GM21825 (cell line): Measurements from ENCODE around the gene FUT3.
"Not testable (repeated sequence)": the region's sequence is repeated elsewhere in the genome, so short reads cannot be mapped to it uniquely, and the experiment has no call there.

Source experiments
- ATAC-seq: cut with Tn5 transposase; IDR thresholded peaks from one replicate; pipeline ENCODE4 v1.9.1; 2021; ENCODE audit warnings: mild to moderate bottlenecking, moderate library complexity; ENCODE audit not compliant: unreplicated experiment

The FUT3 gene

DNA sequence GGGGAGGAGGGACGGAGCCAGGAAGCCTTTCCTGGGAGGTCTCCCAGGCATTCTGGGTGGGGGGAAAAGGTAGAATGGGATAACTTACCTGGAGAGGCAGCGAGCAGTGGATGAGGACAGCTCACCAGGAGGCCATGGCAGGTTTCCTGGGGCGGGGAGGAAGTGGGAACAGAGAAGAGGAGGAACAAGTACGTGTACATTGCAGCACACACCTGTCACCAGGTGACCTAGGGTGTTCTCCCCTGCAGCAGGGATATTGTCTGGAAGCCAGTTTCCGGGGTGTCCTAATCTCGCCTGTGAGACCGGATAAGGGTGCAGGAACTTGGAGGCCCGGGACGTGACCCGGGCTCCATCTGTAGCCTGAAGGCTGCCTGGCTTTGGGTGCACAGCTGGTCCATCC, at the start of gene FUT3:
Gene FUT3, minus strand, starts transcription at position 148 of the 400 bp plus-strand sequence.
- no peak for ATAC-seq

GRCh38 chr19:5900976-5901375, 49.7 kb upstream of the FUT3 start:
- no peak for ATAC-seq

GRCh38 chr19:5899728-5900526, 48.7 kb upstream of the FUT3 start:
- ATAC-seq, result no peak

DNA sequence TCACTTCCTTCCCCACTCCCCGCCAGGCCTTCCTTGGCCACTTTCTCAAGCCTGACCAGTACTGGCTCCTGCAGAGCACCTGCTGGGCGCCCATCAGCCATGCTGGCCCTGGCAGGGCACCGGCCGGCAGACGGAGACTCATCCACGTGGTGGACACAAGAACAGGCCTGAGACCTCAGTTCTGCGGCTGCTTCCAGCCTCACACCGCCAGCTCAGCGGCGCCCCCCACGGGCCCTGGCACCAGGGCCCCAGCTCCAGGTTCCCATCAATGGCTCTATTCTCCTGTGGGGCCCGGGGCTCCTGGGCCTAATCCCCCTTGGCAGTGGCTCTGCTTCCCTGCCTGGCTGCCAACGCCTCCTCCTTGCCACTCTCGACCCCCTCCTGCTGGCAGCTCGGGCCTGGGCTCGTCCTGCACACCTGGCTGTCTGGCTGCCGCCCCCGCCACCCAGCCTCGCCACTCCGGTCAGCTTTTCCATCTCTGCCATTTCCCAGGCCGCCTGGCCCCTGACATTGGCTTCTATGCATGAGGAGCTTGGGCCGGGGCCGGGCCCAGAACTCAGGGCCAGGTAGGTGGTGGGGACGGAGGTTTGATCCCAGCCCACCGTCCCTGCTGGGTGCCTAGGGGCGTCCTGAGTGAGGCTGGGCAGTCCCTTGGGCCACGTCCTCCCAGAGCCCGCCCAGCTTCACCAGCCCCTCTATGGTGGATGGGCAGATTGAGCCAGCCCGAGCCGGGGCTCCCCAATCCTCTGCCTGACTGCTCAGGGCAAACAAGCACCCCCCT, 46.1 kb upstream of the FUT3 start:
- ATAC-seq, result no peak

DNA sequence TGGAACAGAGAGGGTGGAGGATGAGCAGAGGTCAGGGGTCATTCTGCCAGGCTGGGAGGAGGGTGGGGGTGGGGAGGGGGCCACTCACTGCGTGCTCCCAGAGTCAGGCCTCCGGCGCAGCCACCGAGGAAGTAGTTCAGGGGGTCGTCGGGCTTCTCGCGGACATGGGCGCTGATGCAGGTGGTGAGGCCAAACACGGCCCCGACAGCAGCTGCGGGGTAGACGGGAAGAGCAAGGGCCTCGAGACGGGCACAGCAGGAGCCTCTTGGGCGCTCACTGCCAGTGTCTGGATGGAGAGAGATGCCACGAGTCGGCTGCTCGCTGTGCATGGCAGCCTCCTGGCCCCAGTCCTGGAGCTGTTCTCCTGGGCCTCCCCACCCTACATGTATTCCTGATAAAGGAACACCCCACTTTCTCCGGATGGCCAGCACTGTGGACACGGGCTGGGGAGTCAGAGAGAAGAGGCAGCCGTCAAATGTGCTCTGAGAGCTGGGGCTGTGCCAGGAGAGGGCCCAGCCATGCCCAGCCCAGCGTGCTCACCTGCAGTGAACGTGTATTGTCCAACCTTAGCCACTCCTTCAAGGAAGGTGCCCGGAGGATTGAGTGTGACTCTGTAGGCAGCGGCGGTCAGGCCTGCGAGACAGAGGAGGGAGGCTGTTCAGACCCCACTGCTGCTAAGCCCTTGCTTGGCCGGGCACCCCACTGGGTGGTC, 45.3 kb upstream of the FUT3 start:
- no peak for ATAC-seq

DNA sequence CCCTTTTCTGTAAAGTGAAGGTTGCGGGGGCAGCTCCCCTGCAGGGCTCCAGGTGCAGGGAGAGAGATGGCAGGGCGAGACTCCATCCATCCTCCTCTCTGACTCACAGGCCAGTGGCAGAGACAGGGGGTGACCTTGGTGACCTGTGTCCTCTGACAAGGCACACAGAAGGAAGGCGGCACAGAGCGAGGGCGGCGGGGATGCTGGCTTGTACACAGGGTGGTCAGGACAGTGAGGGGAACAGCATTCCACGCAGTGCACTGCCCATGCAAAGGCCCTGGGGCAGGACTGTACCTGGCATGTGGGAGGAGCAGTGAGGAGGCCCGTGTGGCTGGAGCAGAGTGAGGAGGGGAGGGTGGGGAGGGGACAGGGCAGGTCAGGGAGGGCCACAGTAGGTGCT, 44.6 kb upstream of the FUT3 start:
- no peak for ATAC-seq

DNA sequence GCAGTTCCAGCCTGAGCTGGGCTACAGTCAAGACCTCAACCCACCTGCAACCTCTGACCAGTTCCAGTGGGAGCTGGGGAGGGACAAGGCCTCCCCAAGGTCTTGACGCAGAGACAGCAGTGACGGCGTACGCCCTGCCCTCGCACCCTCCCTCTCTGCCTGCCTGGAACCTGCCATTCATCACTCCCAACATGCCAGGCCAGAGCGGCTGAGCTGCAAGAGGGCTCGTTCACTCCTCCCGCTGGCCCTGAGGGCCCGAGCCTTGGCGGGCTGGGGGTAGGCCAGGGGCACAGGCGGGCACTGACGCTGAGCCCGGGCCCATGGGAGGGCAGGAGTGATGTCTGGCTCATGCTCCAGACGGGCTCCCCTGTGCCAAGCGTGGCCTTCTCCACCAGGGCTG, 44.2 kb upstream of the FUT3 start:
- no peak for ATAC-seq

DNA sequence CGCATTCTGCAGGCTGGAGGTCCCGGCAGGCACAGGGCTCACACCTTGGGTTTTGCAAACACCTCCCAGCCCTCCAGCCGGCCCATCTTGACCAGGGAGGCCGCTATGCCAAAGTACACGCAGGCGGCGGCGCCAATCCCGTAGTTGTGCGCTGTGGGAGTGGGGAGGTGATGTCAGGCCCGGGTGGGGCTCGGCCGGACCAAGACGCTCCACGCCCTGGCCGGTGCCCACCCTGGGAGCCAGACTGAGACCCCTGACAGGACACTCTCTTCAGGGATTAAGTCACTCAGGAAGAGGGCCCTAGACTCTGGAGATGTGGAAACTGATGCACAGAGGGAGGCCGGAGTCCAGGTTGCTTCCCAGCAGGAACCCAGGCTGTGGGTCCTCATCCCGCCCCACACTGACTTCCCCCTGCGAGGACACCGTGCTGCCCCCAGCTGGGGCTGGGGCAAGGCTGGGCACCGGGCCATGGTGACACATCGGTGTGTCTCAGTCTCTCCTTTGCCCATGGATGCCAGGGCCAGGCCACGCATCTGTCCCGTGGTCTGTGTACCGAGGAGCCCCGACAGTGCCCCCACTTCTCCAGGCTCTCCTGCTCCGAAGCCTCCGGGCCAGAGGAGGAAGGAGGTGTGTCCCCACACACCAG, 43.6 kb upstream of the FUT3 start:
- ATAC-seq, result no peak

DNA sequence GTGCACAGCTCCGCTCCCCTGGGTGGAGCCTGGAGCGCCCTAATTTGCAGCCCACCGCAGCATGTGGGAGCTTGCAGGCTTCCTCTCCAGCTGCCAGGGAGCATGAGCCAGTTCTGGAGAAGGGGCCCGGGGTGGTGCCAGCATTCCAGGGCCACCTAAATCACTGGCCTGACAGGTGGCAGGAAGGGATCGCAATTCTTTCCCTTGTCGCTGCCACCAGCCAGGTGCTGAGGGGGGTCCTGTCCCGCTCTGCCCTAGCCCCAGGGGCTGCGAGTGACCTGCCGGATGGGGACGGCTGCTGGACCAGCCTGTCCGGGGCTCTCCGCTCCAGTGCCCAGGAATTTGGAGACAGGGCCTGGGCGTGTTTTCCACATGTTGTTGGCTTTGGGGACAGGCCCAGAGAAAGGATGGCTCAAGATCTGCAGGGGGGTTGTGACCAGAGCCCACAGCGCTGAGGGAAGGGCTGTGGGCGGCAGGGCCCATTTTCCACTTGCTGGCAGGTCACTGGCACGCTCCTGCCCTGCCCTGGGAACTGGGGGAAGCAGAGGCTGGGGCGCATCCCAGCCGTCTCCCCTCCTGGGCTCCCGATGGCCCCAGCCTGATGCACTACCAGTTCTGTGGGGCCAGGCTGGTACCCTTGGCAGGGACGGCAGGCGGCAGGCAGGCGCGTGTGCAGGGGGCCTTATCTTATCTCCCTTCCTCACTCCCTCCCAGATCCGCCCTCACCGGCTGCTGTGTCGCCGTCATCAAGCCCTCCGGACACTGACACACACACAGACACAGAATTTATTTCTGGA, 42.9 kb upstream of the FUT3 start:
- ATAC-seq, result no peak

DNA sequence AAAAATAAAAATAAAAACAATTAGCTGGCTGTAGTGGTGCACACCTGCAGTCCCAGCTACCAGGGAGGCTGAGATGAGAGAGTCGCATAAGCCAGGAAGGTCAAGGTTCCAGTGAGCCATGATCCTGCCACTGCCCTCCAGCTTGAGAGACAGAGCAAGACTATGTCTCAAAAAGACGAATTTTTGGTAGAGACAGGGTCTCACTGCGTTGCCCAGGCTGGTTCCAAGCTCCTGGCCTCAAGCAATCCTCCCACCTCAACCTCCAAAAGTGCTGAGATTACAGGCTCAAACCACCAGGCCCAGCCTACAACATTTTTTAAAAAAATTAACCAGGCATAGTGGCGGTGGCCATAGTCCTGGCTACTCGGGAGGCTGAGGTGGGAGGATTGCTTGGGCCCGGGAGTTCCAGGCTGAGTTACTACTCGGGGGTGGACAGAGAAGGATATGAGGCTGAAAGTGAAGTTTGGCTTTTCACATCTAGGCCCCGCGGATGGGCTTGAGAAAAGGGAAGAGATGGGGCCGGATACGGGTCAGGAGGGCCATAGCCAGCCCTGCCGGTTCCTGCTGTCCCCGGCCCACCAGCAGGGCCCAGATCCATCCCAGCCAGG, 42.2 kb upstream of the FUT3 start:
- ATAC-seq, result no peak

DNA sequence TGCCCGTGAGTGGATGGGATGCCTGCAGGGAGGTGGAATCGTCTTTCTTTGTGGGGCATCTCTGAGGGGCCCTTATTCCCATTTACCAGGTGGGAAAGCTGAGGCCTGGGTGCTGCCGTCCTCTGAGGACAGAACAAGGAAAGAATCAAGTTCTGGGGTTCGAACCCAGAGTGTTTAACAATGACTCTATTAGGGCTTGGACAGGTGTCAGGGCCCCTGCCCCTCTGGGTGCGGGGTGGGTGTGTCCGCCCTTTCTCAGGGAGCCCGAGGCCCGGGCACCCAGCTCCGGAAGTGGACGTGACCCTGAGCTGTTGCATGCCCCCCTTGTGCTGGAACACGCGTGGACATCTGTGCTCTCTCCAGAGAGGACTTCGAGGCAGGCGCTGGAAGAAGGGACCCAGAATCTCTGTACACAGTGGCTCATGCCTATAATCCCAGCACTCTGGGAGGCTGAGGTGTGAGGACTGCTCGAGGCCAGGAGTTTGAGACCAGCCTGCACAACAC, 41.6 kb upstream of the FUT3 start:
- ATAC-seq, result no peak

DNA sequence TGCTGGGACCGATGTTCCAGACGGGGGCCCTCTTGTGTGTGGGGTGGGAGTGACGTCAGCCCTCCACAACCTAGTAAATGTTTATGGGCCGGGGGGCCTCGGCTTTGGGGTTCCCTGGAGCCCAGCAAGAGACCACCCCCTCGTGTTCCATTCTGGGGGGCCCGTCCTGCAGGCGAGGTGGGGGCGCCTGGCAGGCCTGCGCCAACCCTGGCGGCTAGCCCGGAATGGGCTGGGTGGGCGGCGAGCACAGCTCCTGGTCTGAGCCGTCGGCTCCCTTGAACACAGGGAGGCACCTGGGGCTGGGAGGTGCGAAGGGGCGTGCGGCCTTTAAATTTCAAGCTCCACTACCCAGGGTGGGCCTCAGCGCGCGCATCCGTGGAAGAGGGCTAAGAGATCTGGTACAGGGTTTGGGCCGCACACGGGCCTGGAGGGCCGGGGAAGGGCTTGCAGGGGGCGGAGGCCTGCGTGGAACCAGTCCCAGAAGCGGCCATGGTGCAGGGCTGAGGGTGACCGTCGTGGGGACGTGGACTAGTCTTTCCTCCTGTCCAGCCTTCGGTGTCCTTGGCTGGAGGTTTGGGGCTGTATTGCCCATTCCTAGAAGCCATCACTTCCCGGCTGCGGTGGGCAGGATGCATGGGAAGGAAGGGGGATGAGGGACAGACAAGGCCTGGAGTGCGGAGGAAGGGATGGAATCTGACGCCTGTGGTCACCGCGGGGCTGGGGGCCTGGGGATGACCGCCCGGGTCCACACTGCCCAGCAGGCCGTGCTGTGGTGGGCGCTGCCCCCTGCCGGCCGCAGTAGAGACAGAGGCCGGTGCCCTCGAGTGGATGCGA, 40.9 kb upstream of the FUT3 start:
- no peak for ATAC-seq

DNA sequence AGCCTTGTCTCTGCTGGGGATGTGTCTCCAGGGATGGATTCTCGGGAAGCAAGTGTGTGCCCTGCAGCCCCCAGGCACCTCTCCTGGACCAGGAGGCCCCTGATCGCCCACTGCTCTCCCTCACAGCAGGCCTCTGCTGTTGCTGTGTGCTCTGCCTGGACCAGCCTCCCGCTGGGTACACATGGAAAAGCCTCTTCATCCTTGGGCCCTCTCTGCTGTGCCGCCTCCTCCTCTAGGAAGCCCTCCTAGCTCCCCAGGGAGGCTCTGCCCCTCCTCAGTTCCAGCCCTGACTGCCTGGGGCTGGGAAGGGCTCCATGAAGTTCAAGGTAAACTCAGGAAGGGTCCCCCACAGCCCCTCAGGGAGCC, 40.3 kb upstream of the FUT3 start:
- ATAC-seq, result no peak

- ATAC-seq, result no peak
Measured at GRCh38 chr19:5890099-5890498, 38.9 kb upstream of the FUT3 start.

DNA sequence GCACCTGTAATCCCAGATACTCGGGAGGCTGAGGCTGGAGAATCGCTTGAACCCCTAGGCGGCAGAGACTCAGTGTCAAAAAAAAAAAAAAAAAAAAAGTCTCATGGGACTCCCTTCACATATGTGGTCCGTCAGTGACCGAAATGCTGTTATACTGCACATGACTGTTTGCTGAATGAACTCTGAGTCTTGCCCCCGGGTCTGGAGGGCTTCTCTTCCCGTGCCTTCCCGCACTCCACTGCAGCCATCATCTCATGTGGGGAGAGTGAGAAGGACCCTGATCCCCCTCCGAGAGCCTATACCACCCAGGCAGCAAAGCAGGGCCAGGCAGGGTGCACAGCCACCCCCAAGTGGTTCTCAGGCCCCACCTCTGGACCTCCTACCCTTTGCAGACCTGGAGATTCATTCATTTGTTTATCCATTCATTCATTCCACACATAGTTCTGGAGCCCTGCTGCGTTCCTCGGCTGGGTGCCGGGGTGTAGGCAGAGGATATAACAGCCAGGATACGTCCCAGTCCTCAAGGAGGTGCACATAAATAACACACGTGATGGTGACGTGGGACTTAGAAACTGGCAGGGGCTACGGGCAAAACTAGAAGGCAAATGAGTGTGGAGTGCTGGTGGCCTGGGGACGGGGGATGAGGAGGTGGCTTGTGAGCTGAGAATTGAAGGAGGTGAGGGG, 38.2 kb upstream of the FUT3 start:
- no peak for ATAC-seq

GRCh38 chr19:5884065-5884811, 33.0 kb upstream of the FUT3 start:
- not testable (repeated sequence) for ATAC-seq

- ATAC-seq, result not testable (repeated sequence)
Measured at GRCh38 chr19:5883157-5883873, 32.1 kb upstream of the FUT3 start.
